GM23338 (cell line): ENCODE measurements around the gene PGF.

Experiments used
- CREB1 ChIP-seq: fragments of 250-450 bp; sonication (Bioruptor Pico); IDR thresholded peaks from 2 replicates; pipeline ENCODE4 v1.5.0; 2020; ENCODE audit warnings: low read depth, mild to moderate bottlenecking, moderate library complexity
- CTCF ChIP-seq, 2 experiments: fragments of 200-600 bp in 1 of 2; sonication (generic) in 1 of 2; conservative IDR thresholded peaks; 2 replicates each; pipeline versions ENCODE4 v1.5.1 to v1.6.1; 2016 to 2017; ENCODE audit warnings: antibody characterized with exemption in 2 of 2, low read depth in 2 of 2, mild to moderate bottlenecking in 2 of 2, moderate library complexity in 1 of 2
- EZH2 ChIP-seq: fragments of 200-600 bp; sonication (generic); IDR thresholded peaks from one replicate; pipeline ENCODE4 v1.8.0; 2017; ENCODE audit warnings: antibody characterized with exemption, mild to moderate bottlenecking, low read depth; ENCODE audit not compliant: unreplicated experiment
- EZH2phosphoT487 ChIP-seq: fragments of 200-600 bp; sonication (generic); IDR thresholded peaks from one replicate; pipeline ENCODE4 v1.8.1; 2018; ENCODE audit warnings: antibody characterized with exemption; ENCODE audit not compliant: unreplicated experiment
- JUNB ChIP-seq: IDR thresholded peaks from one replicate; pipeline ENCODE4 v1.6.1; 2016; ENCODE audit warnings: antibody characterized with exemption; ENCODE audit not compliant: unreplicated experiment
- NANOG ChIP-seq: IDR thresholded peaks from 2 replicates; pipeline ENCODE4 v1.6.1; 2016; ENCODE audit warnings: antibody characterized with exemption, borderline replicate concordance
- POLR2AphosphoS5 ChIP-seq: IDR thresholded peaks from 2 replicates; pipeline ENCODE4 v1.6.1; 2016; ENCODE audit warnings: antibody characterized with exemption, low read depth
- REST ChIP-seq: IDR thresholded peaks from one replicate; pipeline ENCODE4 v1.6.1; 2018; ENCODE audit warnings: antibody characterized with exemption; ENCODE audit not compliant: unreplicated experiment
- STAT1 ChIP-seq: IDR thresholded peaks from one replicate; pipeline ENCODE4 v1.6.1; 2016; ENCODE audit warnings: antibody characterized with exemption; ENCODE audit not compliant: unreplicated experiment
- ZNF114 ChIP-seq: fragments of 250-450 bp; sonication (Bioruptor Pico); IDR thresholded peaks from 2 replicates; pipeline ENCODE4 v1.5.0; 2020; ENCODE audit warnings: mild to moderate bottlenecking, moderate library complexity
- ZNF331 ChIP-seq: fragments of 250-450 bp; sonication (Bioruptor Pico); IDR thresholded peaks from 2 replicates; pipeline ENCODE4 v1.5.0; 2020; ENCODE audit warnings: low read depth, mild to moderate bottlenecking, moderate library complexity
- TF ChIP-seq, protein P1 (sequence below): IDR thresholded peaks from 2 replicates; pipeline ENCODE4 v1.6.1; 2016; ENCODE audit warnings: antibody characterized with exemption

- no peak for TF ChIP-seq CTCF (conservative IDR thresholded peaks at IDR 0.05; ENCODE audit: low read depth in 2 of 2)
- no peak for TF ChIP-seq EZH2
- TF ChIP-seq CREB1 (CRISPR knock-in tag): no peak
- no peak for TF ChIP-seq POLR2AphosphoS5
- no peak for TF ChIP-seq REST
- no peak for TF ChIP-seq ZNF331
- TF ChIP-seq EZH2phosphoT487: no peak
- no peak for TF ChIP-seq JUNB
- TF ChIP-seq, protein P1, sequence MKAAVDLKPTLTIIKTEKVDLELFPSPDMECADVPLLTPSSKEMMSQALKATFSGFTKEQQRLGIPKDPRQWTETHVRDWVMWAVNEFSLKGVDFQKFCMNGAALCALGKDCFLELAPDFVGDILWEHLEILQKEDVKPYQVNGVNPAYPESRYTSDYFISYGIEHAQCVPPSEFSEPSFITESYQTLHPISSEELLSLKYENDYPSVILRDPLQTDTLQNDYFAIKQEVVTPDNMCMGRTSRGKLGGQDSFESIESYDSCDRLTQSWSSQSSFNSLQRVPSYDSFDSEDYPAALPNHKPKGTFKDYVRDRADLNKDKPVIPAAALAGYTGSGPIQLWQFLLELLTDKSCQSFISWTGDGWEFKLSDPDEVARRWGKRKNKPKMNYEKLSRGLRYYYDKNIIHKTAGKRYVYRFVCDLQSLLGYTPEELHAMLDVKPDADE: no peak
- no peak for TF ChIP-seq ZNF114
- TF ChIP-seq NANOG: no peak
- no peak for TF ChIP-seq STAT1
These were observed 21.9 kb upstream of the PGF start for GRCh38 chr14:74977164-74977900.
